ENCODE measurements around the gene VPS41.
"Not testable (repeated sequence)": the region's sequence is repeated elsewhere in the genome, so short reads cannot be mapped to it uniquely, and the experiment has no call there.

VPS41 gene

DNA sequence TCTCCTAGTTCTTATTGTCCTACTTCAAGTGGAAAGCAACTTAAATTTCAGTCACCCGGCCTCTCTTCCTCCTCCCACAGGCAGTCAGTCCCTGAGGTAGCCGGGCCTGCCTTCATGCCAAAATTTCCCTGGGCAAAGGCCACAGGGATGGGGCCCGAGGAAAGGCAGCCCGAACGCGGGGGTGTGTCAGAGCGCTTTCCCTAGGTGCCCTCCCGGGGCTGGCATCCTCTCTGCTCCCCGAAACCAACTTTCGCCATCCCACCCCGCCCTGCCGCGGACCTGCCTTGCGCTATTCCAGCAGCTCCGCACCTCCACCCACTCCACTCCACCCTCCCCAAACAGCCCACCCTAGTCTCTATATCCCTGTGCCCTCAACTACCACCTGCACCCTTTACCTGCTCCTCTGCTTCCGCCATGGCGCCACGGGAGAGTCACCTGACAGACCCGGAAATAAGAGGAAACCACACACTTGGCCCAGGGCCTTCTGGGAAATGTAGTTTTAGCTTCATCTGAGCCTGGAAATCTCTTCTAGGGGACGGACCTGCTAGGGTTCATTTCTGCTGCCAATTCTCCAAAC is at the start of gene VPS41:
VPS41 (minus strand) TSS at position 433 of the 577 bp plus-strand sequence; CDS start at position 416, 17 bp downstream.
- peak; percentile 83 for DNase-seq (ENCODE audit: low spot score)

DNA sequence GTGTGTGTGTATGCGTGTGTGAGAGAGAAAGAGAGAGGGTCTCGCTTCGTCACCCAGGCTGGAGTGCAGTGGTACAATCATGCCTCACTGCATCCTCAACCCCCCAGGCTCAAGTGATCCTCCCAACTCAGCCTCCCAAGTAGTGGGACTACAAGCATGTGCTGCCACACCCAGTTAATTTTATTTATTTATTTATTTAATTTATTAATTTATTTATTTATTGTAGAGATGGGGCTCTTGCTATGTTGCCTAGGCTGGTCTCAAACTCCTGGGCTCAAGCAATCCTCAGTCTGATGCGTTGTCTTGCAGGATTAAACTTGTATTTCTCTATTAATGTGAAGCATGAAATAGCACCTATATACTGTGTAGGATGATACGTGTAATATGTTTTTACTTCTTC is 46.9 kb upstream of the VPS41 start:
- DNase-seq (ENCODE audit: low spot score), result no peak

DNA sequence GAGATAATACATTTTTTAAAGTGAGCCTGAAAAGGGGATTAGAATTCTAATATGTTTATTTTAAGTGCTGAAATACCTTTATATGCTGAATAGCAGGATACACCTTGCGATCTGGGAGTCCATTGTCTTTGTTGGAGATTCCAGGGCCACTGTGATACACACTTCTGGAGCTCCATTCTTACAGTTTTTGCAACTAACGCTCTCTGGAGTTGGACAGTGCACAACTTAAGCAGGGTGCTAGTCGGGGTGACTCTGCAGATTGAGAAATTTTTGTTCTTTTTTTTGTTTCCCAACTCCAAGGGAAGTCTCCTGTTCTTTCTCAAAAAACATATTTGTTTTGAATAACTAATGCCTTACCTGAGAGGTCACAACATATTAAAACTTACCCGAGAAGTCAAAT is 45.0 kb upstream of the VPS41 start:
- DNase-seq (ENCODE audit: low spot score), result no peak

DNA sequence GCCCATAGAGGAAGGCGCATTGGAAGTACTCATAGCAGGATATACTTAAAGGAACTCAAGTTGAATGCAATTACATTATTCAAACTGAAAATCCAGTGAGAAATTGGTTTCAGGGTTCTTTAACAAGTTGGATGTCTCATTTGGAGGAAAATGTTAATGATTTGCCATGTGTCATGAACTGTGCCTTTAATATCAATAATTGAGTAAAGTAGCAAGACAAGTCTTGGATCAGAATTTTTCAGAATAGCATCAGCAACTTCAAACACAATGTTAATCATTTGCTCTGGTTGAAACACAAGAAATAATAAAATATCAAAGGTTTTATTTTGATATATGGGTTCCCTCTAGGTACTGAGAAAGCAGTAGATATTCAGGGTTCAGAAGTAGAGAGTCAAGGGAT is 44.2 kb upstream of the VPS41 start:
- no peak for DNase-seq (ENCODE audit: low spot score)

DNA sequence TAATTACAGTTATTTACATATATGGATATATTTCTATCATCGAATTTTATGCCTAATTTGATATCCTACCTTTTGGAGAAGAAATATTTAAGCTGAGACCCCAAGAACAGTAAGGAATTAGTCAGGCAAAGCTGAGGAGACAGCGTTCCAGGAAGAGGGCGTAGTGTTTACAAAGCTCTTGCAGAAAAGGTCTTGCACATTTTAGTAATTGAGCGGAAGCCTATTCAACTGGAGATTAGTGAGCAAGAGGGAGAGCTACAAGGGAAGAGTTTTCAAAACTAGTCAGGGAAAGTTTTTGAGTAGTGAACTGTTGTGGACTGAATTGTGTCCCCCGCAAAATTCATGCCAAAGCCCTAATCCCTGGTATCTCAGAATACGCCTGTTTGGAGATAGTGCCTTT is 42.2 kb upstream of the VPS41 start:
- no peak for DNase-seq (ENCODE audit: low spot score)

DNA sequence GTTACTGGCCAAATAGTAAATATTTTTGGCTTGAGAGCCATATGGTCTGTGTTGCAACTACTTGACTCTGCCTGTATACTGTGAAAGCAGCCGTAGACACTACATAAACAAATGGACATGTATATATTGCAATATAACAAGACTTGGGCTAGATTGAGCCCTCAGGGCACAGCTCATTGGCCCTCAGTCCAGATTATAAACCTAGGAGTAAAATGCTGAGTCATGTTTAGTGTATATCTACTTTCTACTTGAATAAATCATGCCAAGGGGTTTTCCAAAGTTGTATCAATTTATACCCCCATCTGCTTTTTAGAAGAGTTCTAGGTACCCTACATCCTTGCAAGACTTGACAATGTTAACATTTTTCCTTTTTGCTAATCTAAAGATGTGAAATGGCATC is 41.3 kb upstream of the VPS41 start:
- no peak for DNase-seq (ENCODE audit: low spot score)

DNA sequence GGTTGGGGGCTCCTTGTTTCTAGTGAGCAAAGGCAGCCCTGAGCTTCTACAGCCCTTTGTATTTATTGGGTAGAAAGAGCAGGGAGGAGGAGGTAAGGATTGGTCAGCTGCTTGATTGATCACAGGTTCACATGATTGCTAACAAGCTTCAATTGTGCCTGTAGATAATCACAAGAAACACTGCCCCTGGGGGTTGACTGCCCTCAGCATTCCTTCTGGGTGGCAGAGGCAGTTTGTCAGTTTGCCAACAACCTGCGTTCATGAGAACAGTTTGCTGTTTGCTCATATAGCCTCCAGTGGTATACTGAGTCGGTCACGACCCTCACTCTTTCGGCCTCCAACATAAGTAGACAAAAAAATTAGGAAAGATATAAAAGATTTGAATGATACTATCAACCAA is 38.5 kb upstream of the VPS41 start:
- not testable (repeated sequence) for DNase-seq (ENCODE audit: low spot score)

DNA sequence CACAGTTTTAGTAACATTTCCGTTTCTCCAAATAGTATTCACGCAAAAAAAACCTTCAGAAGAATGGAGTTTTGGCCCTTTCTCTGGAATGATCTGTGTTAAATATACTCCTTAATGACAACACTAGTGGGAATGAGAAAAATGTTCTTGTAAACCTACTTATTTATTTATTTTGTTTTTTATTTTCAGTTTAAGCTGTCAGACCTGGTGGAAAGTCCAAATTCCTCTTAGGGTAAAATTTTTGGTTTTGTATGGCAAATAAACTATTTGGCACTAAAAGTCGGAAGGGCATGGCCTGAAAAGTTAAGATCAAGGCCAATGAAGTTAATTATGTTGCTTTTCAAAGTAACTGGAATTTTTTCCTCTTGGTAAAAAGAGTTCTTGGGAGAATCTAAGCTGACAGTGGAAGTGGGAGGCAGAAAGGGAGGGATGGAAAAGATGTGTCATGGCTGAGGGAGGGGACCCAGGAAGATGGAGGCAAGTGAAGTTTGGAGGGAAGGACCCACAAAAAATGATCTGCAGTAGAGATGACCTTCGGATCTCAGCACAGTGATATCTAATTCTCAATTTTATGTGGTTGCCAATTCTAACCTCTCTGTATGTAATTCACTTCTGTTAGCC is 33.5 kb upstream of the VPS41 start:
- DNase-seq (ENCODE audit: low spot score), result no peak

DNA sequence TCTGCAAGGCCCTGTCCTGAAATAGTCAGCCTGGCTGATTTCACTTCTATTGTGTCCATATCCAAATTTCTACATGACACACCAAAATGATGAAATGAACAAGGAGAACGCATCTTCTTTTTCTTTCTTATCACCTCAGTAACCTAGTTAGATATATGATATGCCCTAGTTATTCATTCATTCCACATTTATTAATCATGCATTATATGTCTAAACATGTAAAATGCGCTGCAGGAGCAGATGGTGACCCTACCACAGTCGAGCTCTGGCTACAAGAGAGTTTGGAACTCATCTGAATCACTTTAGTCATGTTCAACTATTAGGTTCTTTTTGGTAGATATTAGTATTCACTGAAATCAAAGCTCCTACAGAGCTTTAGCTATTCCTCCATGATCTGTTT is 31.8 kb upstream of the VPS41 start:
- no peak for DNase-seq (ENCODE audit: low spot score)

DNA sequence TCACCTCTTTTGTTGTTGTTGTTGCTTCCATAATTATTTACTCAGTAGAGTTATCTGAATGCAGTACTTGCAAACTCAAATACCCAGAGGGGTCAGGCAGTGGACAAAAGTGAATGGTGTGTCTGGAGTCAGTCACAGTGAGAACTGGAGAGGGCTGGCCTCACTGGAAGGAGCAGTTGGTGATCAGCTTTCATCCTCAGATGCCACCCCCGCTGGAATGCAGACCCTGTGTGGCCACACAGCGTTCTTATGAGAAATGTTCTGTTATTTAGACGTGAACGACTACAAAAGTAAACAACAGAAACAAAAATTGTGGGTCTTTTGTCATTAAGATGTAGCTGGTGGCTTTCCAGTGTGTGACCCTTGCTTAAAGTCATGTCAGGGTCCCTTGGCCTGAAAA is 29.6 kb upstream of the VPS41 start:
- DNase-seq (ENCODE audit: low spot score), result no peak

DNA sequence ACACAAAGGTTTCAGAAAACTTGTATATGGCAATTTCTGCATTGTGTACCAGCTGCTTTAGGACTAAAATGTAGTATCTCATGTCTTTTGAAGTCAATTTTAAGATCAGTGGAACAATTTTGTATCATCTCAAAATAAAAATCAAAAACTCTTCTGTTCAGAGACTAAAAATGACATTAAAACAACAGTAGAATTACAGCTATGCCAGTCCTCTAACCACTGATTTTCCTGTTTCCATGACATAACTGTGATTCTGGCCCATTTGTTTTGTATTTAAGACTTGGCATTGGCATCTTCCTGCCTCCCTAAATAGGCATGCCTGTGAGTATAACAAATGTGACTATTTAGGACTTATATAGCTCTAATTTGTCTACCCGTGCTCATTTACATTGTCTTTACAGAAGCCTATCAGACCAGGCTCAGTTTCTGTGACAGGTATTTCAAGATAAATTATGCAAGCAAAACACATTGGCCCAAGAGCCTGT is 29.1 kb upstream of the VPS41 start:
- DNase-seq (ENCODE audit: low spot score), result no peak

DNA sequence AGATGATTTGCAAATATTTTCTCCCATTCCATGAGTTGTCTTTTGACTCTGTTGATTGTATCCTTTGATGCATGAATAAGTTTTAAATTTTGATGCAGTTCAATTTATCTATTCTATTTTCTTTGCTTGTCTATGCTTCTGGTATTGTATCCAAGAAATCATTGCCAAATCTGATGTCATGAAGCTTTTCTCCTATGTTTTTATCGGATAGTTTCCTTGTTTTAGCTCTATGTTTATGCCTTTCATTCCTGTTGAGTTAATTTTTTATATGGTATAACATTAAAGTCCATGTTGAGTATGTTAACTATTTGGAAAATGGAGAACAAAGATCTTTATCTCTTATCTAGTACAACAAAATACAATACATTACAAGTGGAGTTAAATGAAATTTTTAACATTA is 27.6 kb upstream of the VPS41 start:
- no peak for DNase-seq (ENCODE audit: low spot score)

DNA sequence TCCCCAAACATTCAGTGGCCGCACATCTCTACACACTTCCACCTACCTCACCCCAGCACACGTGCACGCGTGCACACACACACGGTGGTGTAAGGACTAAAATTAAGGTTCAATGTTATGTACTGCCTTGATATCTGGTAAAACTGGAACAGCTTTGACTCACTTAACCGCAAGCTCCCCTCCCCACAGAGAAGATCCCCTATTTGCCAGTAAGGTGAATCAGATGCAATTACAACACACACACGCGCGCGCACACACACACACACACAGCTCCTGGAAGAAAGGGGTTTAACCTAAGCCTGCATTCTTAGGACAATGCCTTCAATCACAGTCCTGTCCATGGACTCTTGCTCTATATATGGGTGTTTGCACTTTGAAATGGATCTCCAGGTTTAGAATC is 25.5 kb upstream of the VPS41 start:
- DNase-seq (ENCODE audit: low spot score), result no peak

DNA sequence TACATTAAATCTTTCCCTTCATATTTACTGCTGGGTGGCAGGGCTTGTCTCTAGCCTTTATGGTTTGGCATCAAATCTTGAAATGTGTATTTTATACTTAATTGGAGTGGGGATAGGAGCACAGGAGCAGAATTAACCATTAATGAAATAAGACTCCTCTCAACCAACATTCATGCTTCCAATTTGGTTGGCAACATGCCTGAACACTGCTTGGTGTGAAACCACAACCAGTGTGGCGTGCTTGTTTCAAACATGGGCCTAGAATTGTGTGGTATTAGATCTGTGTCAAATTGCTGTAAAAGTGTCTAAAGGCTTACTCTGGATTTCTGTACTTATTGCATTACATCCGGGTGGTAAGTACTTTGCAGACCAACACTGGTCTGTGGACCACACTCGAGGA is 25.1 kb upstream of the VPS41 start:
- DNase-seq (ENCODE audit: low spot score), result no peak

DNA sequence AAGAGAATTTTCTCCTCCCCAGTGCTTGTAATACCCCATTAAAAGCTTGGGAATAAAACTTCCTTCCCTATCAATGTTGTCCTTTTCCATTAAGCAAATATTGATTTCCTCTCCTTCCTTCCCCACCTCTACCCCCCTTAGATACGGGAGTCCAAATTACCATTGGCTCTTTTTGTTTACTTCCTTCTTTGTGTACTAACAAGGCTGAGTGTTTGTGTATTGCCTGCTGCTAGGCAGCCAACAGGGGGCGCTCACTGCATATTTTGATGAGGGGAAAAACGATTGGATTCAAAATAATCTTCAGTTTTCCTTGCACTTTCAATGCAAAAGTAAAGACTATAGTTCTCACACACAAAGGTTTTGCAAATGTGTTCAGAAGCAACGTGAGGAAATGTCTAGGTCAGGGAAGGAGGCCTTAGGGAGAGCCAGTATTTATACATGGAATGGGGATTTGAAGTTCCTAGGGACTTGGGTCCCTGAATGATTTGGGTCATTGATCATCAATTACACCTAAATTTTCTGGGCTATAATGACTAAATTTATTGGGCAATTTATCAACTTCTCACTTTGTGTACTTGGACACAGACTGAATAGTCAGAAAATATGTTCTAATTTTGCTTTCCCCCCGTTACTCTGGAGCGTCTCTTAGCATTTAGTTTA is 23.6 kb upstream of the VPS41 start:
- peak; percentile 48 for DNase-seq (ENCODE audit: low spot score)

DNA sequence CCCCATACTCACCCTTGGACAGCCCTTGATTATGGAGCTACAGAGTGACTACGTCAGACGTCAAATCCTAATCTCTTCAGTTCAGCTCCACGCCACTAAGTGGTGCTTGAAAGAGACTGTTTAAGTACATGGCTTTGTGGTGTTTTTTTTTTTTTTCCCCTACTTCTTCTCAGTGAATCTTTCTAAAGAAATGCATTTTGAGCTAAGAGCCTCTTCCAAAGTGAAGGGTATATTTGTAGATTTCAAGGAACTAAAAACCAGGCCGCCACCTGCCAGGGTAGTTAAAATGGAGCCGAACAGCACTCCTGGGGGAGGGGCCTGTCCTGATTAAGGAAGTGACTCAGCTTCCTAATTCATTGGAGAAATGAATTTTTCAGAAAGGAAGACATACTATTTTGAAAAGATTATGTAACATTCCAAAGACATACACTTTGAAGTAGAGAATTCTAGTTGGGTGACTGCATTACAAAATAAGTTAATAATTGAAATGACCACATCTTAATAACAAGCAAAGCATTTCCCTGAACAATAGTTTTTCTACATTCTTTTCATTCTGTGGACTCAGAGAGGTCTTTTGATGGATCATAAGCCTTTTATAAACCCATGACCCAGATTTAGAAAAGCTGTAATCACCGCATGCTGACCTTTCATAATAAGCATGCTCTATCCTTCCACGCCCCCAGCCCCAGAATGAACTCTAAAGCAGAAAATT is 20.6 kb upstream of the VPS41 start:
- no peak for DNase-seq (ENCODE audit: low spot score)

DNA sequence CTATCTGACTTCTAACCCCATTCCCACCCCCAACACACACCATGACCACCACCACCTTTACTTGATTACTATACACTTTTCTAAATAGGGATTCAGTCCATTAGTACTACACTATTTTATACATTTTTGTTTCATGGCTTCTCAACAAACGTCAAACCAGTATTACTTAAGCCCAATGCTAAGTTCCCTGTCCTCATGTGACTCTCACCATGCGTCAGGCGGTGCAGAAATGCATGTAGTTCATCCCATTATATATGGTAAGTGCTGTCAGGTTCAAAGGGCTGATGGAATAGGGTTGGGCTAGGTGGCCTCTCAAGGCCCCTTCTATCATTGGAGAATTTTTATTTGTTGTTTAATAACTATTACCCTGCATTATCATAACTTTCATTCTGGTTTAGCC is 19.5 kb upstream of the VPS41 start:
- no peak for DNase-seq (ENCODE audit: low spot score)

DNA sequence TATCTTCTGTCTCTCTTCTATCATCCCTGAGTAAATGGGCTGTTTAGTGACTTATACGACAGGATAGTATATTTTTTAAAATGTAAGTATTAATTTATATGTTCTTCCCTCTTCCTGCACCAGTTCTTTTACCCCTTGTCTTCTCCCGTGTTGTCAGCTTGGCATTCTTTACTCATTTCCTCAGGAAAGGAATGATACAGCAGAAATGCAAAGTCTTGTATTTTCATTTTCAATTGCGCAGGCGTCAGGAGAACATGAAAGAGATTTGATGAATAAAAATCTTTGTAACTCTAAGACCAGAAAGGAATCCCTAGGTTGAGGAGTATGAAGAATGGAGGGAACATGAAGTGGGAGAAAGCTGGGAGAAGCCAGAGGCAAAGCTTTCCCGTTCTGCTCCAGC is 18.8 kb upstream of the VPS41 start:
- no peak for DNase-seq (ENCODE audit: low spot score)

DNA sequence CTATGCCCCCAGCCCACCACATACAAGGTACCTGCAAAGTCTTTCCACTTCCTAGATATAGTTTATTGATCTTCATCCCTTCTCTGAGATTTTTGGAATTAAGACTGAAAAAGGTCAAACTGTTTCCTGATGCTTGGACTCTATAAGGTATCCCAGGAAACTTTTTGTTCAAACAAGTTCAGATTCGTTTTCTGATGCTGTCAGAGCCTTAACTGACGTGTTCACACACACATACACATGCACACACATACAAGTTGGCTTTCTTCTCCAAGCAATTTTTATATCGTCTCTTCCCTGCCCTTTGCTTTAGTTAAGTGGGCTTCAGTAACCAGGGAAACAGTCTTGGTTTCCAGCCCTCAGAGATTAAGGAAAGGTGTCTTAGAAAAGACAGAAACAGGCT is 11.7 kb upstream of the VPS41 start:
- no peak for DNase-seq (ENCODE audit: low spot score)

DNA sequence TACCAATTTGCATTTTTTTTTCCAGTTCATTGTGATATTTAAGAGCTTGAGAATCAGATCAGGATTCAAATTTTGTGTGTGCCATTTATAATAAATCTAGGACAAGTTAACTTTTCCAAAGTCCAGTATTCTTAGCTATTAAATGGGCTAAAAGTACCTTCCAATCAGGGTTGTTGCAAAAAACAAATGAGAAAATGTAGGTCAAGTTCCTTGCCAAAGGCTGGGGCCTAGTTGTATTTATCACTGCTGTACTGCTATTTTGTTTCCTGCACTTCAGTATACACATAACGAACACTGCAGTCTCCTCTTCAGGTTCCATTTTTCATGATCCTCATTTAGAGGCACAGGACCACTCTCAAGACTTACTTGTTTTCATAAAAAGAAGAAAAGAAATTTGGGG is 7.4 kb upstream of the VPS41 start:
- no peak for DNase-seq (ENCODE audit: low spot score)

DNA sequence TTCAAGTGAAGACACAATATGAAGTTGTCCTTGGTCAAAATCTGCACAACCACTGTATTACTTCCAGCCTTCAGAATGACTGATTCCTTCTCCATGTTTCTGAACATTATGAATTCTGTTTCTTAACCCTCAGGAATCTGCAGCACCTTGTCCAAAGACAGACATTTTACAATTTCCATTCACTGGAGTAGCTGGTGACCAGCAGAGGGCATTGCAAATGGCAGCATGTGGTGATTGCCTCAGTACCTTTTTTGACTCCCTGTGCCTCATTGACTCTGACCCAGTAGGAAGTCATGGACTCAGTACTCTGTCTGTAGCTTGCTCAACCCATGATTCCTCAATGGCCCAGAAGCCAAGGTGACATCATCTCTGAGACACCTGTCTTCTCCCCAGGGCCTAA is 879 bp upstream of the VPS41 start:
- no peak for DNase-seq (ENCODE audit: low spot score)

DNA sequence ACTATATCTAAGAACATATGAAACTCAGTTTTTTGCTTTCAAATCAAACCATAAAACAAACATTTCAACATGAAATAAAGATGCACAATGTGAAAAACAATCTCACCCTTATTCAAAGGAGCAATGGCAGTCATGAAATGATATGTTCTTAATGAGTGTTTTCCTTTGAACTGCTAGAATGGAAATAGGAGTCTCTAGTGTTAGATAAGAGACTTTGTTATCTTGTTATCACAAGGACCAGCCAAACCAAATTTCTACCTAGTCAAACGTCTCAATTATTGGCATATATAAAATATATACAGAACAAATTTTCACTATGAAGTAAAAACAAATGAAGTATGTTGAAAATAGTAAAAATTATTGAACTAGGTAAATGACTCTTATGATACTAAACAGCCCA is 1.2 kb downstream of the VPS41 start:
- DNase-seq (ENCODE audit: low spot score), result no peak

DNA sequence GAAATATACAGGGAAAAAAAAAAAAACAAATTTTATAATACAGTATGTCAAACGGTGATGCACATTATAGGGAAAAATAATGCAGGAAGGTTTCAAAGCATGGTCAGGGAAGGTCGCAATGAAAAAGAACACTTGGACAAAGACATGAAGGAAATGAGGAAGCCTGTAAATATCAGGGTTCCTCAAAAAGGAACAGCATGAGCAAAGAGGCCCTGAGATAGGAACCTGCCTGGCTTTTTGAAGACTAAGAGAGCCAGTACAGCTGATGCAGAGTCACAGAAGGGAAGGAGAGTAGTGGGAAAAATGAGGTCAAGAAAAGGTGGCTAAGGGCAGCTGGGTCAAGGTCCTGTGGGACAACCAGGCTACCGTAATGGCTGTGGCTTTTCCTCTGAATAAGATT is 1.9 kb downstream of the VPS41 start:
- no peak for DNase-seq (ENCODE audit: low spot score)
